GM12878 (cell line): Measurements from ENCODE around the gene RAB29. TPM values are rescaled to one million over a fixed set of nuclear protein-coding genes. Genes with fewer than 3 reads are reported as not detected.

Source experiments
- ATAC-seq: fragments of 200-7000 bp; cut with Tn5 transposase; 3 replicates; pipeline ENCODE4 v1.9.1; 2020; ENCODE audit warnings: mild to moderate bottlenecking, moderate library complexity
- BruUV-seq: library from RNA; stranded (reverse); fragments of 400-500 nt; replicated peaks from 2 replicates; lab custom pipeline; 2021; lab: Mats Ljungman, UMichigan
- CTCF ChIA-PET: fragments of 300-600 bp; sonication (Branson Sonifier 250); formaldehyde crosslinking; extraction: SDS; loops from one replicate; lab custom pipeline; 2021; ENCODE audit warnings: inconsistent platforms; lab: Yijun Ruan, JAX
- POLR2A ChIA-PET: fragments of 350-600 bp; formaldehyde crosslinking; extraction: SDS; loops from one replicate; lab custom pipeline; 2021; ENCODE audit warnings: inconsistent platforms; lab: Charles Lee
- RAD21 ChIA-PET: fragments of 300-600 bp; sonication (Branson Sonifier 250); formaldehyde crosslinking; loops from one replicate; lab custom pipeline; 2023; ENCODE audit warnings: antibody characterized with exemption; ENCODE audit not compliant: unreplicated experiment; lab: Charles Lee
- SMC1A ChIA-PET: fragments of 300-600 bp; sonication (Branson Sonifier 250); formaldehyde crosslinking; loops from one replicate; lab custom pipeline; 2023; ENCODE audit not compliant: unreplicated experiment, uncharacterized antibody; lab: Charles Lee
- DNase-seq: peaks from one replicate; pipeline ENCODE4 v3.0.0-alpha.2; 2011; ENCODE audit warnings: low read depth, low spot score
- FAIRE-seq: peaks from 3 replicates; lab custom pipeline; 2011; peaks lifted over from hg19 to GRCh38; lab: Jason Lieb, UNC
- H2AFZ ChIP-seq: 2 replicates; pipeline ENCODE4 v1.6.0; 2011; ENCODE audit warnings: low read depth, low read length, control low read depth; ENCODE audit not compliant: control insufficient read depth
- H3K27ac ChIP-seq: 2 replicates; pipeline ENCODE4 v1.5.1; 2011; ENCODE audit warnings: control low read depth; ENCODE audit not compliant: control insufficient read depth, insufficient read depth
- H3K27me3 ChIP-seq, 2 experiments: replicated peaks in 1 of 2; 2 replicates each; pipeline versions ENCODE4 v1.6.0 to v1.6.1; 2011; ENCODE audit warnings: low read length in 1 of 2; ENCODE audit not compliant: control insufficient read depth in 2 of 2, insufficient read depth in 2 of 2
- H3K36me3 ChIP-seq, 2 experiments: 2 replicates each; pipeline ENCODE4 v1.5.1; 2011; ENCODE audit warnings: low read length in 1 of 2; ENCODE audit not compliant: control insufficient read depth in 2 of 2, insufficient read depth in 2 of 2
- H3K4me1 ChIP-seq: 2 replicates; pipeline ENCODE4 v1.6.1; 2011; ENCODE audit warnings: mild to moderate bottlenecking, low read length, moderate library complexity, mixed read lengths; ENCODE audit not compliant: control insufficient read depth, insufficient read depth
- H3K4me2 ChIP-seq: 2 replicates; pipeline ENCODE4 v1.6.0; 2011; ENCODE audit warnings: control low read depth; ENCODE audit not compliant: control insufficient read depth, insufficient read depth
- H3K4me3 ChIP-seq: fragments of 200-600 bp; sonication (generic); 2 replicates; pipeline ENCODE4 v1.5.1; 2016
- H3K79me2 ChIP-seq: 2 replicates; pipeline ENCODE4 v1.6.0; 2011; ENCODE audit warnings: low read length; ENCODE audit not compliant: control insufficient read depth, insufficient read depth
- H3K9ac ChIP-seq: 2 replicates; pipeline ENCODE4 v1.8.0; 2011; ENCODE audit warnings: low read length, control low read depth, mixed read lengths; ENCODE audit not compliant: control insufficient read depth, insufficient read depth
- H3K9me3 ChIP-seq: replicated peaks from 3 replicates; pipeline ENCODE4 v1.5.1; 2011; ENCODE audit warnings: mild to moderate bottlenecking, low read length; ENCODE audit not compliant: control insufficient read depth, insufficient read depth
- H4K20me1 ChIP-seq: 2 replicates; pipeline ENCODE4 v1.6.0; 2011; ENCODE audit not compliant: control insufficient read depth, insufficient read depth
- ATF7 ChIP-seq: fragments of 450-650 bp; IDR thresholded peaks from 2 replicates; pipeline ENCODE4 v1.6.1; 2016; ENCODE audit warnings: low read depth, mild to moderate bottlenecking
- BCL11A ChIP-seq: IDR thresholded peaks from 2 replicates; pipeline ENCODE4 v1.6.1; 2011; ENCODE audit warnings: low read depth, low read length
- CEBPB ChIP-seq, 2 experiments: fragments of 150-350 bp in 1 of 2; IDR thresholded peaks; 2 replicates each; pipeline ENCODE4 v1.6.1; 2012 to 2014; ENCODE audit warnings: low read depth in 2 of 2, low read length in 2 of 2, borderline replicate concordance in 1 of 2, inconsistent platforms in 1 of 2
- CHD2 ChIP-seq: IDR thresholded peaks from 2 replicates; pipeline ENCODE4 v1.6.1; 2011; ENCODE audit warnings: low read depth, low read length, improper control_type of control experiment, borderline replicate concordance
- MEF2B ChIP-seq: fragments of 450-650 bp; IDR thresholded peaks from 2 replicates; pipeline ENCODE4 v1.6.1; 2018; ENCODE audit warnings: mild to moderate bottlenecking, moderate library complexity; ENCODE audit not compliant: partially characterized antibody, poor library complexity, severe bottlenecking
- NFXL1 ChIP-seq: fragments of 450-650 bp; IDR thresholded peaks from 2 replicates; pipeline ENCODE4 v1.6.1; 2017; ENCODE audit warnings: antibody characterized with exemption, mild to moderate bottlenecking, borderline replicate concordance
- SMC3 ChIP-seq: IDR thresholded peaks from 2 replicates; pipeline ENCODE4 v1.6.1; 2011; ENCODE audit warnings: low read length, improper control_type of control experiment, borderline replicate concordance
- STAT1 ChIP-seq: fragments of 450-650 bp; conservative IDR thresholded peaks from 2 replicates; pipeline ENCODE4 v1.6.1; 2014; ENCODE audit warnings: antibody characterized with exemption, mild to moderate bottlenecking
- SUPT20H ChIP-seq: IDR thresholded peaks from 2 replicates; pipeline ENCODE4 v1.6.1; 2011; ENCODE audit warnings: low read depth, mild to moderate bottlenecking, low read length, moderate library complexity, borderline replicate concordance; ENCODE audit not compliant: control insufficient read depth
- TBL1XR1 ChIP-seq: IDR thresholded peaks from 2 replicates; pipeline ENCODE4 v1.6.1; 2012; ENCODE audit warnings: low read depth, low read length, improper control_type of control experiment
- WRNIP1 ChIP-seq: IDR thresholded peaks from 2 replicates; pipeline ENCODE4 v1.6.1; 2011; ENCODE audit warnings: low read depth, low read length, improper control_type of control experiment, borderline replicate concordance
- ZSCAN29 ChIP-seq: fragments of 450-650 bp; IDR thresholded peaks from 2 replicates; pipeline ENCODE4 v1.6.1; 2017; ENCODE audit warnings: mild to moderate bottlenecking, moderate library complexity
- WGBS: methylation state at CpG from one replicate; pipeline ENCODE4 v1.1.6; 2016; ENCODE audit warnings: low lambda C conversion rate; ENCODE audit not compliant: insufficient replicate concordance, insufficient coverage; ENCODE audit errors: missing lambda C conversion rate; 5-methylcytosine and 5-hydroxymethylcytosine counted together
- in situ Hi-C: fragments of 300-500 bp; cut with MboI; formaldehyde crosslinking; loops from 9 replicates; pipeline ENCODE4 v1.14.3; 2018; ENCODE audit warnings: mixed read lengths
- intact Hi-C: fragments of 100-400 bp; cut with micrococcal nuclease; formaldehyde crosslinking; loops from one replicate; pipeline ENCODE4 v1.14.2; 2022; ENCODE audit not compliant: unreplicated experiment
- polyA plus RNA-seq, 11 experiments: library from polyadenylated mRNA; depleted of rRNA in 4 of 11; unstranded in 6 of 11; stranded (reverse) in 5 of 11; fragments of >200 nt; fragmentation: Nextera tagmentation in 4 of 11; fragmentation: Illumina TruSeq in 1 of 11; extraction: Ambion mirVana in 4 of 11; extraction: Trizol in 1 of 11; gene quantifications; 1 replicate in 1 of 11; 2 replicates in 10 of 11; pipeline versions ENCODE4 v1.2.1 to v1.2.3, GENCODE V29; 2011 to 2016; ENCODE audit warnings: inconsistent platforms in 2 of 11, missing spikeins in 2 of 11, low read depth in 1 of 11
- total RNA-seq, 4 experiments: library from RNA; depleted of rRNA in 3 of 4; stranded (reverse); fragments of >200 nt in 3 of 4; fragmentation: Illumina TruSeq in 1 of 4; extraction: Trizol in 1 of 4; gene quantifications; 2 replicates each; pipeline versions ENCODE4 v1.2.1 to v1.2.3, GENCODE V29; 2013 to 2021
- TF ChIP-seq, protein P1 (sequence below): fragments of 450-650 bp; IDR thresholded peaks from 2 replicates; pipeline ENCODE4 v1.6.1; 2016; ENCODE audit warnings: mild to moderate bottlenecking
- TF ChIP-seq, protein P2 (sequence below): fragments of 450-650 bp; IDR thresholded peaks from 2 replicates; pipeline ENCODE4 v1.6.1; 2017; ENCODE audit warnings: mild to moderate bottlenecking, low read depth, inconsistent platforms; ENCODE audit not compliant: poor library complexity, severe bottlenecking
- TF ChIP-seq, protein P3 (sequence below): IDR thresholded peaks from 2 replicates; pipeline ENCODE4 v1.6.1; 2011; ENCODE audit warnings: low read depth, mild to moderate bottlenecking, low read length, moderate library complexity, borderline replicate concordance; ENCODE audit errors: extremely low read depth
- TF ChIP-seq, protein P4 (sequence below): IDR thresholded peaks from 2 replicates; pipeline ENCODE4 v1.6.1; 2011; ENCODE audit warnings: low read depth, low read length, improper control_type of control experiment, borderline replicate concordance

Gene RAB29
- total and polyA plus RNA-seq, 10 of the 15 experiments (the other 5 are each of a cell fraction or from before 2014, with no cell fraction given), result 11.7 to 74.5 (median 15.0) TPM

DNA sequence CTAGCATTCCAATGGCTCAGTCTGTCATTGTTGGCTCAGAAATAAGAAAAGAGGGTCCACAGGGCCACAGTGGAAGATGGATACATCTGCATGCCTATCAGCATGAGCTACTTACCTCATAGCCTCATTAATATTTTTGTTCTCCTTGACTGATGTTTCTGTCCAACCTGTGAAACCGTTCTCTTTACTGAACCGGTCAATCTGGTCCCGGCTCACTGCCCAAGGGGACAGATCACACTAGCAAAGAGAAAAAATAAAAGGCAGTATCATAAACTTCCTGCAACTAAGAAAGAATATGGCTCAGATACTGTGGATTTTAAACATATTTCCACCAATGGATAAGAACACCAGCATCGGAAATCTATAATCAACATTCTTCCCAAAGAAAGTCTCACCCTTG lies 4.7 kb downstream of the RAB29 start (continued):
- TF ChIP-seq BCL11A (no peak), TBL1XR1 (no peak), WRNIP1 (no peak), ZSCAN29 (no peak)
- TF ChIP-seq, protein P1, sequence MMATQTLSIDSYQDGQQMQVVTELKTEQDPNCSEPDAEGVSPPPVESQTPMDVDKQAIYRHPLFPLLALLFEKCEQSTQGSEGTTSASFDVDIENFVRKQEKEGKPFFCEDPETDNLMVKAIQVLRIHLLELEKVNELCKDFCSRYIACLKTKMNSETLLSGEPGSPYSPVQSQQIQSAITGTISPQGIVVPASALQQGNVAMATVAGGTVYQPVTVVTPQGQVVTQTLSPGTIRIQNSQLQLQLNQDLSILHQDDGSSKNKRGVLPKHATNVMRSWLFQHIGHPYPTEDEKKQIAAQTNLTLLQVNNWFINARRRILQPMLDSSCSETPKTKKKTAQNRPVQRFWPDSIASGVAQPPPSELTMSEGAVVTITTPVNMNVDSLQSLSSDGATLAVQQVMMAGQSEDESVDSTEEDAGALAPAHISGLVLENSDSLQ, result no peak
- TF ChIP-seq, protein P2, sequence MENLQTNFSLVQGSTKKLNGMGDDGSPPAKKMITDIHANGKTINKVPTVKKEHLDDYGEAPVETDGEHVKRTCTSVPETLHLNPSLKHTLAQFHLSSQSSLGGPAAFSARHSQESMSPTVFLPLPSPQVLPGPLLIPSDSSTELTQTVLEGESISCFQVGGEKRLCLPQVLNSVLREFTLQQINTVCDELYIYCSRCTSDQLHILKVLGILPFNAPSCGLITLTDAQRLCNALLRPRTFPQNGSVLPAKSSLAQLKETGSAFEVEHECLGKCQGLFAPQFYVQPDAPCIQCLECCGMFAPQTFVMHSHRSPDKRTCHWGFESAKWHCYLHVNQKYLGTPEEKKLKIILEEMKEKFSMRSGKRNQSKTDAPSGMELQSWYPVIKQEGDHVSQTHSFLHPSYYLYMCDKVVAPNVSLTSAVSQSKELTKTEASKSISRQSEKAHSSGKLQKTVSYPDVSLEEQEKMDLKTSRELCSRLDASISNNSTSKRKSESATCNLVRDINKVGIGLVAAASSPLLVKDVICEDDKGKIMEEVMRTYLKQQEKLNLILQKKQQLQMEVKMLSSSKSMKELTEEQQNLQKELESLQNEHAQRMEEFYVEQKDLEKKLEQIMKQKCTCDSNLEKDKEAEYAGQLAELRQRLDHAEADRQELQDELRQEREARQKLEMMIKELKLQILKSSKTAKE, result no peak

DNA sequence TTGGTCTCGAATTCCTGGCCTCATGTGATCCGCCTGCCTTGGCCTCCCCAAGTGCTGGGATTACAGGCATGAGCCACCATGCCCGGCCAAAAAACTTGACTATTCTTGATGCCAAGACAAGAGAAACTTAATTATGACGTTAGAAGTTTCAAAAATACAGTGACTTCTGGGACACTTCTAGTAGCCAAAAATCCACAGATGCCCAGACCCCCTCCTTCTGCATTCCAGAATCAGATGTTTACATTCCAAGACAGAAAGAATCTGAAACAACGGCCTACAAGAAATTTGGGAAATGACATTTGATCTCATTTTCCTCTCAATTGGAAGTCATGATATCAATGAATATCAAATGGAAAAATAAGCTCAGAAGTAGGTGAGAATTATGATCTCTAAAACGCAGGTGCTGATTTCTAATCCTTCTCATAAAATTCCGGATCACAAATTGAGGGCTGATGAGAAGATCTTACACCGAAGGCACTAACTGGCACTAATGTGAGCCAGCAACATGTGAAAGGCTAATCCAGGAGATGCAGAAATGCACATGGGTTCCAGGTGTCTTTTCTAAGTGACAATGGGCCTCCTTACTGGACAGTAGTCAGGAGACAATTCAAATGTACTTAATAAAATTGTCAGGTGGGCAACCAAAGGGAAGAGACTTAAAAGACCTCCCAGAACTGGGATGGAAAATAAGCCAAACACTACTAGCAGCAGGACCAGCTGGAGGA lies 5.5 kb downstream of the RAB29 start:
- ATAC-seq (no peak), FAIRE-seq (no peak)
- no peak overlapping the region for H3K27ac ChIP-seq
- peaks cover 7% of the 10 kb centered on the region for H3K79me2 ChIP-seq
- no peaks in the 10 kb centered on the region for H4K20me1 ChIP-seq
- H3K36me3 ChIP-seq, result no peaks in the 10 kb centered on the region; a peak in 1 of 4 replicates
- peaks cover 7% of the 10 kb centered on the region; the same call in 1 of the 2 replicates for H3K4me1 ChIP-seq
- BruUV-seq, result no TSS peak
- 85% methylated on average over 8 of the region's 8 CpGs for WGBS
- H3K4me2 ChIP-seq, result no peak overlapping the region
- intact Hi-C loops, result no loop called here
- CTCF ChIA-PET, result interaction anchor here (0.6 to 2.0 kb wide), 3 partner anchors 15 to 112 kb away, joined by 4 to 5 read pairs (median 5); no protein-coding TSS in a partner anchor
- H3K9ac ChIP-seq, result no peak overlapping the region
- no peak for TF ChIP-seq ATF7
- no peak for TF ChIP-seq NFXL1
- no peak for TF ChIP-seq STAT1
- TF ChIP-seq MEF2B, result no peak
- TF ChIP-seq CHD2, result no peak
- TF ChIP-seq, protein P3, sequence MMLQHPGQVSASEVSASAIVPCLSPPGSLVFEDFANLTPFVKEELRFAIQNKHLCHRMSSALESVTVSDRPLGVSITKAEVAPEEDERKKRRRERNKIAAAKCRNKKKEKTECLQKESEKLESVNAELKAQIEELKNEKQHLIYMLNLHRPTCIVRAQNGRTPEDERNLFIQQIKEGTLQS, result no peak
- TF ChIP-seq SMC3, result no peak
- no peak for TF ChIP-seq SUPT20H
- TF ChIP-seq, protein P4, sequence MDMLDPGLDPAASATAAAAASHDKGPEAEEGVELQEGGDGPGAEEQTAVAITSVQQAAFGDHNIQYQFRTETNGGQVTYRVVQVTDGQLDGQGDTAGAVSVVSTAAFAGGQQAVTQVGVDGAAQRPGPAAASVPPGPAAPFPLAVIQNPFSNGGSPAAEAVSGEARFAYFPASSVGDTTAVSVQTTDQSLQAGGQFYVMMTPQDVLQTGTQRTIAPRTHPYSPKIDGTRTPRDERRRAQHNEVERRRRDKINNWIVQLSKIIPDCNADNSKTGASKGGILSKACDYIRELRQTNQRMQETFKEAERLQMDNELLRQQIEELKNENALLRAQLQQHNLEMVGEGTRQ, result no peak
- no peak for TF ChIP-seq CEBPB (IDR thresholded peaks at IDR 0.05; ENCODE audit: borderline replicate concordance in 1 of 2, low read depth in 2 of 2, low read length in 2 of 2)
- TF ChIP-seq, all 136 proteins: peak for 0
- H3K27me3 ChIP-seq, result no peaks in the 10 kb centered on the region
- no peaks in the 10 kb centered on the region for H3K9me3 ChIP-seq
- ChIA-PET POLR2A (interaction anchor here (0.8 to 1.2 kb wide), 2 partner anchors 9 to 100 kb away, joined by 3 read pairs; no protein-coding TSS in a partner anchor), SMC1A (interaction anchor here (0.6 to 1.3 kb wide), 3 partner anchors 15 to 58 kb away, joined by 3 read pairs; no protein-coding TSS in a partner anchor), RAD21 (no interaction called here)
- H3K4me3 ChIP-seq, result no peak overlapping the region
- no peak for DNase-seq
- H2AFZ ChIP-seq, result no peak overlapping the region
- in situ Hi-C loops, result no loop called here
